ENCODE results near the gene ARHGAP31.

The ARHGAP31 gene

GRCh38 chr3:119436977-119437376 lies 142.8 kb downstream of the ARHGAP31 start:
- no peak for DNase-seq (ENCODE audit: low read depth)

DNA sequence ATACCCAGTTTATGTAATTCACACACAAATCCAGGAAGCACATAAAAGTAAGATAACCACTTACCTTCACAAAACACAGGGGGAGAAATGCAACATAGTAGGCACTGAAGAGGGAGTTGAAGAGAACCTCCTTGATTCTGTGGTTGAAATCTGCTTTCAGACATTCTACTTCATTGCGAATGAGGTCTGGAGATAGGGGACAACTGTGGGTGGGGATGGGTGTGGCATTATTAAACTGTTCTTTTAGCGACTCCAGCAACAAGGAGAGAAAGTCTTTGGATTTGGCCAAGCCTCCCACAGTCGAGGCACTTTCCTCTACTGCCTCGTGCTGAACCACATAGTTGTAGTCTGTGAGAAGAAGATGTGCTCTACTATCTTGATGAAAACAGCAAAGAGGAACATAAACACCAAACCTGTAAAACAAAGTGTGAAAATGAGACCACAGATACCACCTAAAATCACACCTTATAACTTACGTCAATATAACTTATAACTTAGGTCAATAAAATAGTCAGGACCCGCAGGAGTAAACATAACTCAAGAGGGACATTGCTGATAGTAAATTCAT lies 143.6 kb downstream of the ARHGAP31 start:
- no peak for DNase-seq (ENCODE audit: low read depth)

DNA sequence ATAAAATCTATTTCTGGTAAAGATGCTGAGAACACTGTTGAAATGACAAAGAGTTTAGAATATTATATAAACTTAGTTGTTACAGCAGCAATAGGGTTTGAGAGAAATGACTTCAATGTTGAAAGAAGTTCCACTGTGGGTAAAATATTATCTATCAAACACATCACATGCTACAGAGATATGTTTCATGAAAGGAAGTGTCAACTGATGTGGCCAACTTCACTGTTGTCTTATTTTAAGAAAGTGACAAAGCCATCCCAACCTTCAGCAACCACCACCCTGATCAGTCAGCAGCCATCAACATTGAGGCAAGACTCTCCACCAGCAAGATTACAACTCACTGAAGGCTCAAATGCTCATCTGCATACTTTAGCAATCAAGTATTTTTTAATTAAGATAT lies 149.0 kb downstream of the ARHGAP31 start:
- DNase-seq (ENCODE audit: low read depth) = no peak

- no peak for DNase-seq (ENCODE audit: low read depth)
These were observed 150.4 kb downstream of the ARHGAP31 start for GRCh38 chr3:119444590-119444989.

GRCh38 chr3:119453822-119454221 lies 159.6 kb downstream of the ARHGAP31 start:
- DNase-seq (ENCODE audit: low read depth) = no peak

- no peak for DNase-seq (ENCODE audit: low read depth)
These were observed 162.3 kb downstream of the ARHGAP31 start for GRCh38 chr3:119456469-119456868.

DNA sequence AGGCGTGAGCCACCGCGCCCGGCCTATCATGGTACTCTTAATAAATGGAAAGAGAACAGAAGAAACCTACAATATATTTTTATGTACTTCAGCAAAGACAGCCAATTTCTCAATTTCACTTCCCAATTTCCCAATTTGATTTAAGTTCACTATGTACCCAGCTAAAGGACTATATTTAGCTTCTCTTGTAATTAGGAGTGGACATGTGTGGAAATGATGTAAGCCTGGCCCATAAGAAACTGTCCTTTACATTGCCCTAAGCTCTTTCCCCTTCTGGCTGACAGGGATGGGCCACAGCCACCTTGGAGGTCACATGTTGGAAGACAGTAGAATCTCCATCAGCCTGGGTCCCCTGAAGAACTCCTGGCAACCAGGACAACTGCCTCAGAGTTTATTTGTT lies 163.1 kb downstream of the ARHGAP31 start:
- no peak for DNase-seq (ENCODE audit: low read depth)

DNA sequence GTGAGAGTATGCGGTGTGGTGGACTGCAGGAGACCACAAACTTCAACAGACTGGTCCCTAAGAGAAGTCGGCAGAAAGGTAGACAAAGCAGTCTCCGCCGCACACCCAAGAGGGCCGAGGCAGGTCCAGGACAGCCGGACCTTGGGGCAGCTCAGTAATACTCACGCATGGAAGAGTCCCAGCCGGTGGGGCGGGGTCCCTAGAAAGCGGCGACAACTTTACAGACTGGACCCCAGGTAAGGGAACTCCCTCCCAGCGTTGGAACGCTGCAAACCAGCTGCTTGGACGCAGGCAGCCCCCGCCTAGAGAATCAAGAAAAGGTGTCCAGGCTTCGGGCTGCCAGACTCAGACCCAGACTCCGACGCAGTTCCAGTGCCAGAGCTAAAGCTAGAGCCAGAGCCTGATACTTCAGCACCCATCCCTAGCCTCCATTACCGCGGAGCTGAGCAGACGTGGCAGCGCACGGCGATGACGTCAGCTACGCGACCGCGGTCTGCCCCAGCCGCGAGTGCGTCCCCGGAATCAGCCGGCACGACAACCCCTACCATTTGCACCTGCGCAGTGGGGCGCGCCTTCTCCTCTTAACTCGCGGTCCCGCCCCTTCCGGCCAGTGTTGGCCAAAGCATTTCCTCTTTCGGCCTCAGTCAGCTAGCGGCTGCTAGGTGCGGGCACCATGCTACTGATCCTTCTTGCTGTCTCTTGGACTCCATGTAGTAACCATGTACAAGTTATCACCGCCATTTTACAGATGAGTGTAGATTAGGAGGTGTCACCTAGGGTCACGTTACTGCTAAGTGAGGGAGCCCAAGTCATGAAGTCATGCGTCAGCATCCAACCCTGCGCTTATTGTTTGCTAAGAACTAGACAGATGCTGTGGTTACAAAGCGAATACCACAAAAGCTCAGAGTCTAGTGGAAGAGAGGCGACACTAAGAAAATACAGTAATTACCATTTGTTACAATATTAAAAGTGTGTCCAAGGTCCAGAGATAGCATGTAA lies 169.3 kb downstream of the ARHGAP31 start, which contains the start of gene TMEM39A:
Gene TMEM39A, minus strand, starts transcription at position 445 of the 999 bp plus-strand sequence. CDS start 1,541 bp downstream, outside the sequence.
- DNase-seq (ENCODE audit: low read depth) = peak; percentile 82

GRCh38 chr3:119468041-119468440 lies 173.9 kb downstream of the ARHGAP31 start:
- DNase-seq (ENCODE audit: low read depth) = no peak

DNA sequence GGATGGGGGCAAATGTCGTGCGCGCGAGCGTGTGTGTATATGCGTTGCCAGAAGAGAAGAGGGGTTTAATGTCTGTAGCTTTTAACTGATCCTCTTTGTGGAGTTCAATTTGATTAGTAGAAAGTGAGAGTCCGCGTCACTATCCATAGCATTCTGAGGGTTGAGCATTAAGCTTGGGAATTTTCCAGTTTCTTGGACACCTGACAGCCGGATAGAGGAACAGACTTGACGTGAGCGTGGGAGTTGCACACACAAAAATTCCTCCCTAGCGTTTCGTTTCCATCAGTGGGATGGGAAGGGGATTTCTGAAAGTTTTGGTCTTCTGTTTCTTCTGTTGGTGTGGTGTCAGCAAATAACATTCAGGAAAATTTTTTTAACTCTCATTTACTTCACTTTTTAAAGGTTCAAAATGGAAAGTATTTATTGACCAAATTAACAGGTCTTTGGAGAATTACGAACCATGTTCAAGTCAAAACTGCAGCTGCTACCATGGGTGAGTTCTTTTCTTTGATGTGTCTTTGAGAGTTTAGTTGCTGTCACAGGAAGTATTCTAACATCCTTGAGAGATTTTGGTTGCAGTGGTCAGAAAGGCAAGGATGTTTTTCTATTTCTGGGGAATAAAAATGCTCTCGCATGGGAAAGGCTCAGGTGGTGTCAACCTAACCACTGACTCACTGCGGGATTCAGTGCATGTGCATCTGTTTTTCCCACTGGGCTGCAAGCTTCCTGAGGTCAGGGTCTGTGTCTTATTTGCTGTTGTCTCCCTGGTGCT lies 175.4 kb downstream of the ARHGAP31 start:
- DNase-seq (ENCODE audit: low read depth) = no peak

Data from non-pigmented ciliary epithelial cell (primary cell).